ENCODE data around the gene HOXB1.

The HOXB1 gene

GRCh38 chr17:48544349-48545021 is 13.7 kb upstream of the HOXB1 start:
- DNase-seq (ENCODE audit: insufficient read length, low spot score) = no peak
- FAIRE-seq = no peak
- TF ChIP-seq, protein P1, sequence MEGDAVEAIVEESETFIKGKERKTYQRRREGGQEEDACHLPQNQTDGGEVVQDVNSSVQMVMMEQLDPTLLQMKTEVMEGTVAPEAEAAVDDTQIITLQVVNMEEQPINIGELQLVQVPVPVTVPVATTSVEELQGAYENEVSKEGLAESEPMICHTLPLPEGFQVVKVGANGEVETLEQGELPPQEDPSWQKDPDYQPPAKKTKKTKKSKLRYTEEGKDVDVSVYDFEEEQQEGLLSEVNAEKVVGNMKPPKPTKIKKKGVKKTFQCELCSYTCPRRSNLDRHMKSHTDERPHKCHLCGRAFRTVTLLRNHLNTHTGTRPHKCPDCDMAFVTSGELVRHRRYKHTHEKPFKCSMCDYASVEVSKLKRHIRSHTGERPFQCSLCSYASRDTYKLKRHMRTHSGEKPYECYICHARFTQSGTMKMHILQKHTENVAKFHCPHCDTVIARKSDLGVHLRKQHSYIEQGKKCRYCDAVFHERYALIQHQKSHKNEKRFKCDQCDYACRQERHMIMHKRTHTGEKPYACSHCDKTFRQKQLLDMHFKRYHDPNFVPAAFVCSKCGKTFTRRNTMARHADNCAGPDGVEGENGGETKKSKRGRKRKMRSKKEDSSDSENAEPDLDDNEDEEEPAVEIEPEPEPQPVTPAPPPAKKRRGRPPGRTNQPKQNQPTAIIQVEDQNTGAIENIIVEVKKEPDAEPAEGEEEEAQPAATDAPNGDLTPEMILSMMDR (IDR thresholded peaks at IDR 0.05; ENCODE audit: insufficient read depth, missing control alignments) = no peak

- FAIRE-seq (no peak), DNase-seq (ENCODE audit: insufficient read length, low spot score) (no peak)
- TF ChIP-seq, protein P1 (IDR thresholded peaks at IDR 0.05; ENCODE audit: insufficient read depth, missing control alignments) = no peak
Observed at GRCh38 chr17:48543854-48544348, 13.1 kb upstream of the HOXB1 start.

GRCh38 chr17:48543107-48543853 is 12.5 kb upstream of the HOXB1 start:
- no peak for FAIRE-seq
- DNase-seq (ENCODE audit: insufficient read length, low spot score) = no peak
- TF ChIP-seq, protein P1 (IDR thresholded peaks at IDR 0.05; ENCODE audit: insufficient read depth, missing control alignments) = no peak

- FAIRE-seq = no peak
- no peak for DNase-seq (ENCODE audit: insufficient read length, low spot score)
- TF ChIP-seq, protein P1 (IDR thresholded peaks at IDR 0.05; ENCODE audit: insufficient read depth, missing control alignments) = no peak
Observed at GRCh38 chr17:48542698-48543106, 11.9 kb upstream of the HOXB1 start.

- TF ChIP-seq, protein P1 (IDR thresholded peaks at IDR 0.05; ENCODE audit: insufficient read depth, missing control alignments) = no peak
- no peak for FAIRE-seq
- DNase-seq (ENCODE audit: insufficient read length, low spot score) = no peak
Observed at GRCh38 chr17:48542114-48542656, 11.4 kb upstream of the HOXB1 start.

- no peak for FAIRE-seq
- TF ChIP-seq, protein P1 (IDR thresholded peaks at IDR 0.05; ENCODE audit: insufficient read depth, missing control alignments) = no peak
- DNase-seq (ENCODE audit: insufficient read length, low spot score) = no peak
Observed at GRCh38 chr17:48541577-48542113, 10.8 kb upstream of the HOXB1 start.
